RPMI7951 (cell line): ENCODE measurements around the gene MYOG. TPM values are rescaled to one million over a fixed set of nuclear protein-coding genes. Genes with fewer than 3 reads are reported as not detected.

Experiments used
- DNase-seq: peaks from one replicate; pipeline ENCODE4 v3.0.0-alpha.2; 2012; ENCODE audit warnings: low read depth
- total RNA-seq: library from RNA; depleted of rRNA; stranded (reverse); fragments of >200 nt; shearing (Covaris generic); gene quantifications from 2 replicates; pipeline ENCODE4 v1.2.3, GENCODE V29; 2014

Gene MYOG
- total RNA-seq, 1 experiment from 2014 or later: not detected

DNA sequence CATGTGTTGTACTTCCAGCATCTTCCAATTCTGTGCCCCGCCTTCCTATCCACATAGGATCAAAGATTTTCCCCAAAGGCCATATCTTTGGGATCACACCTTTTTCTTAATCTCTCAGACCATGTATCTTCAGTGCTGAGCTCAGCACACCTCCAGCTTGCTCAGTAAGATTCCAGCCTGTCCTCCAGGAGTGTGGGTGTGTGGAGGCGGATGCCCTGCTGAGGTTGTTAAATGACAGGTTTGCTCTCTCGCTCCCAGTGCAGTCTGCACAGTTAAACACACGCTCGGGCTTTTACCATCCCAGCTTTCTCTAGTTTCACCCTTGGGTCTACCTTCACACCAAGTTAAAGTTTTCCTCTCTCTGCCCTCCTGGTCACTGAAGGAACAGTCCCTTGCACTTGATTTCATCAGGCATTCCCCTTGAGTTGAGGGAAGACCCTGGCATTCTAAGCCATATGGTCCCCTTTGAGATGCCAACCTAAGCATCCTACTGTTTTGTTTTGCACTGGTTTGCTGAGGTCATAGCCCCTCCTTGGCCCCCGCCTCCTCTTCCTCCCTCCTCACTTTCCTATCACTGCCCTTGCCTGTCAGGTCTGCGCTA, 13.7 kb downstream of the MYOG start:
- DNase-seq: no peak

DNA sequence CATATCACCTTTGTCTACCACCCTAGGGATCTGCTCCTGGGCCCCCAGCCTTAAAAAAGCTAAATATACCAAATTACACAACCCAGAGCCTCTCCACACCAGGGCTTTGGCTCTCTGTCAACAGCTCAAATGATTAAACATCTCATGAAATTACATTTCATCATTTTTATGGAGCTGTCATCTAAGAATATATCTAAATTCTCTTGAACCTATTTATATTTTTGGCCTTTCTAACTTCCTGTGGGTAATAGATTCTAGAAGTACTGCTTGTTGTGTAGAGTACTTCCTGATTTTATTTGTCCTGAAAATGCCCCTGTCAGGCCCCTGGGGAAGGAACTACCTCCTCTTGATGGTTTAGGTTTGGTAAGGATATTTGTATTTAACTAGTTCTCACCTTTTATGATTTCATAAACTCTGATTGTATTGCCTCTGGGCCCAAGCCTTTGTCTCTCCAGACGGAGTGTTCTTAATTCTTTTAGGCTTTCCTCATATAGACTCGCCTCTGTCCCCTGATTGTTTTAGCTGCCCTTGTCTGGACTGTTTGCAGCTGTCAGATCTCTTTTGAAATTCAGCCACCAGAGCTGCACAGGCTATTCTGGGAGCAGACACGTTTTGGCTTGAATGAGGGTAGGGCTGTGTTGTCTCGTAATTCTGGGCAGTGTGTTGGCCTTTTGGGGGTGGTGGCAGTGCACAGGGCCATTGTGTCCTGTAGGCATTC, 16.6 kb downstream of the MYOG start:
- no peak for DNase-seq

DNA sequence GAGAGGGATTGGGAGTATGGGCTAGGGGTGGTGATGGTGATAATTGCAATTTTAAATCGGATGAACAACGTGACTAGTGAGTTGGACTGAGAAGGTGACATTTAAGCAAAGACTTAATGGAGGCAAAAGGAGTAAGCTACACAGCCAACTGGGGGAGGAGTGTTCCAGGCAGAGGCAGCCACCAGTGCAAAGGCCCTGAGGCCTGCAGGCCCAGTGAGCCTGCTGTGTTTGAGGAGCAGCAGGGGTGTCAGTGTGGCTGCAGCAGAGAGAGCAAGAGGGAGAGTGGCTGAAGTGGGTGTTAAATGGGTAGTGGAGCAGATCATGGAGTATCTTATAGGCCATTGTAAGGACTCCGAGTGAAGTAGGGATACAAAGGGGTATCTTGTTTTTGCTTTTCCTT, 18.8 kb downstream of the MYOG start:
- DNase-seq: no peak

DNA sequence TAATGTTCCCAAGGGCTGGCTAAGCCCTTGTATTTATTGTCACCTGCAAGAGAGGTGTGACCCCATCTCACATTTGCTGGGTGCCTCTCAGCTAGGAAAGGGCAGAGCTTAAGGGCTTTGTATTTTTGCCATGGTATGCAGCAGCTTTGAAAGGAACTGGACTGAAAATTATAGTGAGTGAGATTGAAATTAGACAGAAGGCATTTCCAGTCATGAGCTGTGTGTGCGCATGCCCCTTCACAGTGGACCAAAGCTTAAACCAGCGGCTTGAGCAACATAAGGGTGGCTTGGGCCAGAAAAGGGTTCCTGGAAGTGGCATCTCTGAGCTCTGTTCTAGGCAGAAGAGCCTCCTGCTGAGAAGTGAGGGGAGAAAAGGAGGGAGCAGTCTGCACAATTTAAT, 19.8 kb downstream of the MYOG start:
- no peak for DNase-seq

DNA sequence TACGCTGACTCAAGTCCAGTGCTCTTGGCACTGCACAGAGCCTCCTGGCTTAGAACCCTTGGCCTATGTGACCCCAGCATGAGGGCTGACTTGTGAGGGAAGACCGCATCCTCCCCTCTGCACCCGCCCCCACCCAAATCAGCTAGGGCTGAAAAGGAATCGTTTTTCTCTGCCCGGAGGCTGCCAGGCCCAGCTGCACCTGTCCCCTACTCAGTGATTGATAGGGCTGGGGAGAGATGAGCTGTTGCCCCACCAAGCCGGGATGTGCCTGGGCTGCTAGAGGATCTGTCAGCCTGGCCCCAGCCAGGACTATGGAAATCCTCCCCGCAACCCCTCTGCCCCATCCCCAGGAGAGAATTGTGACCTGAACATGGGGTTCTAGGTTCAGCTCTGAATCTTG, 20.6 kb downstream of the MYOG start:
- no peak for DNase-seq

DNA sequence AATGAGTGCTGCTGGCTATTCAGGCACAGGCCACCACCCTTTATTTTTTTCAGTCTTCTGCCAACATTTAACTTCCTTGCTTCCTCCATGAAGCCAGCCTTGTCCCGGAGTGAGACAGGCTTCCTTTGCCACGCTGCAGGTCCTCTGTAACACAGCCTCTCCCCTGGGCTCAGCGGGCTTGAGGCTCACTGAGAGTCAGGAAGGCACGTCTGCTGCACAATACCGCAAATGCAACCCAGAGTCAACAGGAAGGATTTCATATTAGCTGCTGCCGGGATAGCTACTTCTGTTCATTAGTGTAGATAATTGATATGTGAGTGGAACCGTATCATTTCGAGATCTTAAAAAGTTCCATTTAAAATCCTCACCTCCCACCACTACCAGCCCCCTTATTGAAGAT, 22.5 kb downstream of the MYOG start:
- no peak for DNase-seq

DNA sequence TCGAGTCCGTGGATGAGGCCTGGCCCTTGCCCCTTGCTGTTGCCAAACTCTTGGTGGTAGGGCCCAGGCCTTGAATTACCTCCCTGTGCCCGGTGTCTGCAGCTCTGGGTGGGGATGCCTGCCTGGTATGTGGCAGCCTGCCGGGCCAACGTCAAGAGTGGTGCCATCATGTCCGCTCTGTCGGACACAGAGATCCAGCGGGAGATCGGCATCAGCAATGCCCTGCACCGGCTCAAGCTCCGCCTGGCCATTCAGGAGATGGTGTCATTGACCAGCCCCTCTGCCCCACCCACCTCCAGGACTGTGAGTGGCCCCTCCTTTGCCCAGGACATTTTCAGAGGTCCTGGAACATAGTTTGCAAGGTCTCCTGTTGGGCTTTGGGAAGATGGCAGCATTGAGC, 25.7 kb downstream of the MYOG start:
- no peak for DNase-seq

DNA sequence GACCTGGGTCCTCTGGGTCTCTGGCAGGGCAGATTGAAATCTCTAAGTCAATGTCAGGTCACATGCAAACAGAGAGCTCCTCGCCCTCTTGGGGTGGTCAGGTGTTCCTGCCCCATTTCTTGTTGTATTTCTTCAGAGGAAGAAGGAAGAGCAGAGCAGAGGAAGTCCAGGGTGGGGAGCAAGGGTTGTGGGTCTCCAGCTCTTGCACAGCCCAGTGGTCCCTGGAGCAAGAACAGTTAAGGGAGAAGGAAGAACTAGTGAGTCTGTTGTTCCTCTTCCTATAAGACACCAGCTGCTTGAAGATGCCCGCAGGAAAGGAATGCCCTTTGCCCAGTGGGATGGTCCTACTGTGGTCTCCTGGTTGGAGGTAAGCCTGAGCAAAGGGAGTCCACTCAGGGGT, 26.3 kb downstream of the MYOG start:
- DNase-seq: no peak

DNA sequence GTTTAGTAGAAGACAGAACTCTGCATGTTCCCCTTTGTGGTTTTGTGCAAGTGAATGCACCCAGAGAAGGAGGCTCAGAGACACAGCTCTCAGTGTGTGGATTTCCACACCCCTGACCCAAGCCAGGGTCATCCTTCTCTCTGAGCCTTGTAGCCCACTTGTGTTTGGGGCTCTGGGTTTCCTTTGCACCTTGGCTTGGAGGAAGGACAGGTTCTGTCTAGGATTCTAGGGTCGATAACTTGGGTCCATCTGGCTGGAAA, 27.2 kb downstream of the MYOG start:
- no peak for DNase-seq

DNA sequence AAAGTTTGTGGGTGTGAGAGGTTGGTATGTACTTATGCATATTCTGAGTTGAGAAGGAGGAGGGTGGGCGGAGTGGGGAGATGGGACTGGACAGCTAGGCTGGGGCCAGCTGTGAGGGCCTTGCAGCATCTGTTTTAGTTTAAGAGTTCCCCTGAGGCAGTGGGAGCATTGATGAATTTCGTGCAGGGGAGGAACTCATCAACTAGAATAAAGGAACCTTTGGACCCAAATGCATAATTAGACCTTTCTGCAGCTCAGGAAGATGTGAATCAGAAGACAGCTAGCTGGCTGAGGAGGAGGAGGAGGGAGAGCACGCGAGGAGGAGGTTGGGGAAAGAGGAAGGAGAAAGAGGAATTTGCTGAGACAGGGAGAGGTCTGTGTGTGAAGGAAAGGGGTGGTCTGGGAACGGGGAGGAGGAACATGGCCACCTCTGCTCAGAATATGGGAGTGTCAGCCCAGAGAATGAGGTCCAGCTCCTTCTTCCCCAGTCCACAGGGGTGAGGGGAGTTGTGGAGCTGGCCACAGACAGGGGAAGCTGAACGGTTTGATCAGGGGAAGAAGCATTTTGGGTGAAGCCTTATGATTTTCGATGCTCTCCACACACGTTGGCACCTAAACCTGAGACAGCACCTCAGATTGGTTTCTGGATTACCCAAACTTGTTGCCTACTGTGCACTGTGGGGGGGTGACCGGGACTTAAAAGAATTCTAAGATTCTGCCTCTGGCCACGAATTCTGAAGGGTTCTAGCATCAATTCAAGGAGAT, 27.7 kb downstream of the MYOG start:
- peak; percentile 91 for DNase-seq

DNA sequence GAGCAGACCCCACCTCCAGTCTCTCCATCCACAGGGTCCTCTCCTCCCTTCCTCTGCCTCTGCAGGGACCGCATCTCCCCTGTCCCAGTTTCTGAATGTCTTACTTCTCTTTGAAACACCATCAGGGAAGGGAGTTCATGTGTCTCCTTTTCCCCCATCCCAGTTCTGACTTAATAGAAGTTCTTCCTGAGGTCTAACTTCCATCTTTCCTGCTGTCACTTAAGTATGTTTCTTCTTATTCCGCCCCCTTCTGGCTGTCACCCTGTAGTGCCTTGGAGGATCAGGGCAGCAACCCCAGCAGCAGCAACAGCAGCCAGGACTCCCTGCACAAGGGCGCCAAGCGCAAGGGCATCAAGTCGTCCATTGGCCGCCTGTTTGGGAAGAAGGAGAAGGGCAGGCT, 29.3 kb downstream of the MYOG start:
- no peak for DNase-seq

DNA sequence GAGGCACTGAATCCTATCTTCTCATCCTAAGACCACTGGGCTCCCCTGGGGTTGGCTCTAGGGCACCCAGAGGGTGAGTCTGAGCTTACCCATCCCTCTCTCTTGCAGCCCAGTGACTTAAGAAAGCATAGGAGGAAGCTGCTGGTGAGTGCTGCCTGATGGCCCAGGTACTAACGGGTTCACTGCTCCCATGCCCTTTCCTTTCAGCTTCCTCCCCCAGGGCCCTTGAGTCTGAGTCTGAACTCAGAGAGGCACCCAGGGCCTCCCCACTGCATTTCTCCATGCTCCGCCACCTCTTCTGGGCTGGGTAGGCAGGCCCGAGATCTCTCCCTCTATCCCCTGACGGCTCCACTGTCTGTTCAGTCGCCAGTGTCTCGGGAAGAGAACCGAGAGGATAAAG, 29.8 kb downstream of the MYOG start:
- DNase-seq: no peak

DNA sequence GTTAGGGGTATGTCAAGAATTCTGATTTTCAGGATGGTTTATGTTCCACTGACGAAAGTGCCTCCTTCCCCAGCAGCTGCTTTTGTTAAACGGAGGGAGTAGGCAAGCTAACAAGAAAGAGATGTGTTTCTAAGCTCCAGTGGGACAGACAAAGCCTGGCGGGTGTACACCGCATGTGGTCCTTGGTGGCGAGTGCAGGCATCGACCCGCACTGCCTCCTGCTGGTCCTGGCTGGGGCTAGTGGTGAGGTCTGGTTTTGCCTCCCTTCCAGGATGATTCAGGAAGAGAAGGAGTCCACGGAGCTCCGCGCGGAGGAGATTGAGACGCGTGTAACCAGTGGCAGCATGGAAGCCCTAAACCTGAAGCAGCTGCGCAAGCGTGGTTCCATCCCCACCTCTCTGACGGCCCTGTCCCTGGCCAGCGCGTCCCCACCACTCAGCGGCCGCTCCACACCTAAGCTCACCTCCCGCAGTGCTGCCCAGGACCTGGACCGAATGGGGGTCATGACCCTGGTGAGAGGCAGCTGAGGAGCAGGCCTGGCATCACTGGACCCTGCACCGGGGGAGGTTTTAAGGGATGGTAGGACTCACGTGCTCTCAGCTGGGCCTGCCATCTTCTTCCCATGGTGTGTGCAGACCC, 30.5 kb downstream of the MYOG start:
- DNase-seq: no peak

DNA sequence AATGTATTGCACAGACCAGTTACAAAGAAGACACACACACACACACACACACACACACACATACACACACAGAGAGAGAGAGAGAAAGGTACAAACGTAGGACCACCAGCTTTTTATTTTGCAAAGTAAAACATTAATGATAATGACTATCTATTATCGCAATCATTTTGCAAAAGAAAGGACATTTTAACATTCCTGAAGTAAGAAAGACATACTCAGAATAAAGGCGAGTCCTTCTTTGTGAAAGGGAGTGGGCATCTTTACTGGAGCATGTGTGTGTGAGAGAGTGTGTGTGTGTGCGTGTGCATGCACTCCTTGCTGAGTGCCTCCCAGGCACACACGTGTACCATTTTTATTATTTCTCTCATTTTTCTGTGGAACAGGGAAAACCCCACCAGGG, 31.2 kb downstream of the MYOG start:
- DNase-seq: no peak

DNA sequence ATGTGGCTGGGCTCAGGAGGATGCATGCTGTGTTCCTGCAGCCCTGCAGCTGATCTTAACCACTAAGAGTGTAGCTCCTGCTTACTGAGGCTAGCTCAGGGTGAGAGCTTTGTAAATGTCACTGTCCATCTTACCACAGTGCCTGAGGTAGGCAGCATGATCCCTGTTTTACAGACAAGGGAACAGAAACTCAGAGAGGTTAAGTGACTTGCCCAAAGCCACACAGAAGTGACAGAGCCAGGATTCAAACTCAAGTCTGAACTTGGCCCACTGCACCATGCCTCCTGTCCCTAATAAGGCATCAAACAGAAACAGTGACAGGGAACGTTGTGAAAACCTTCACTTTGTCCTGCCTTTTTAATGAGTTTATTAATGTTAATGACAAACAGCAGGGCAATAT, 31.6 kb downstream of the MYOG start:
- DNase-seq: no peak

DNA sequence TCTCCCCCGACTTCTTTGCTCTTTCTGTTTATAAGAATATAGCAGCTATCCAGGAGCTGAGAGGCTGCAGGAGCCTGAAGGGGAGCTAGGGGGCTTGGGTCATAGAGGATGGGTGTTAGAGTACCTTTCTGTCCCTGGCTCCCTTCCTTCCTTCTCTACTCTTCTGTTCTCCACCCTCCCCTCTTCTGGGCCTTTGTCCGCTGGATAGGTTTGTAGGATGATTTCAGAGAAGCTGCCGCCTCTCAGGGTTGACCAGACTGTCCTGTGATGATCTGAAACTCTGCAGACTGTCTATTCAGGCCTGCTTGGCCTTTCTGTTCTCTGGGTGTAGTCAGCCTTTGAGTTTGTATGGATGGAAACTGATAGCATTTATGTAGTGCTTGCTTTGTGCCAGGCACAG, 33.2 kb downstream of the MYOG start:
- no peak for DNase-seq

DNA sequence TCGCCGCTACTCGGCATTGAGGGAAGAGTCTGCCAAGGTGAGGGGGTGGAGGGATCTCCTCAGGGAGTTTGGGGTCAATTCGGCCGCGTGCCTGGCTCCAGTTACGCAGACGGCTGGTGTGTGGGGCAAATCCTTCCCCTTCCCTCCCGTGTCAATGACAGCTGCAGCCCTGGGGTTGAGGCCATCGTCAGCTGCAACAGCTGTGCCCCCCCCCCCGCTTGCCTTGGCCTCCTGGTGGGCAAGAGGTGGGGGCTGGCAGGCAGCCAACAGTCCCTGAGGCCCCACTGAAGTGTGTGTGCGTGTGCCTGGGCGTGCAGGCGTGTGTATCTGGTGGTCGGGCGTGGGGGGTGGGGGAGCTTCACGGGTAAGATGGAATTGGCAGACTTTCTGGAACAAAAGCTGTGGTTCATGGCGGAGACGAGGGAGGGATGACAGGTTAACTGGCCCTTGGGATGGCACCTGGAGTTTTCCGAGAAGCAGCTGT, 33.9 kb downstream of the MYOG start:
- DNase-seq: no peak

DNA sequence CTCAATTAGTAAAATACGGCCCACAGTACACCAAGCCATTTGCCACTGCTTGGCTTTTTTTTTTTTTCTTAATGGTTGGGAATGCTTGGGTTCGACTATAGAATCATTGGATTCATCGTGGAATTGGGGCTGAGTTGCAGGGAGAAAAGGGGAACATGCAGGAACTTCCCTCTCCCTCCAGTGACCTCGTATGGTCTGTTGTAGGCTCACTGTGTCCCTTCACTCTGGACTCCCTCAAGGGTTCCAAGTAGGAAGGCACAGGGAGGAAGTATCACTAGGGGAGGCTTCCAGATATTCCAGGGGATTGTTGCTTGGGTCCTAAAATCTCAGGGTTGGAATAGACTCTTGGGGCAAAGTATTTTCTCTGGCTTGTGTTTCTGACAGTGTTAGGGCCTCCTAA, 35.0 kb downstream of the MYOG start:
- DNase-seq: no peak

DNA sequence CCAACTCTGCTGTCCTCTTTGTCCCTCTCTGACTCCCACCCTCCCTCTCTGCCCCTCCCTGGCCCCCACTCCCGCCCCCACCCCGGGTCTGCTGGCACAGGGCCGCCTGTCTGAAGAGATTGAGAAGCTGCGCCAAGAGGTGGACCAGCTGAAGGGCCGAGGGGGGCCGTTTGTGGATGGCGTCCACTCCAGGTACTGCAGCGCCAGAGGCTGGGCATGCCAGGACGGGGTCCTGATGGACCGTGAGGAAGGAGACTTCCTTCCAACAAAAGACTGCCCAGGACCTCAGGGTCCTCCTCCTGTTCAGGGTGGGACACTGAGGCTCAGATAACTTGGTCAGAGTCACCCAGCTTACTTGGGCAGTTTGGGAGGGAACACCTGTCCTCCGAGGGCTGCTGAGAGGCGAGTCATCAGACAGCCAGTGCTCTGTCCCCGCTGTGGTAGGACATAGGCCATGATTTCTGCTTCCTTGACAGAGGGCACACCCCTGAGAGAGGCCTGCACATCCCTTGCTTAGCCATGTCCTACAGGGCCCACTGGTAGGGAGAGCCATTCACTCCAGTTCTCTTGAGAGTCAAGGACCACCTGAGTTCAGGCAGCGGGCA, 36.1 kb downstream of the MYOG start:
- no peak for DNase-seq

DNA sequence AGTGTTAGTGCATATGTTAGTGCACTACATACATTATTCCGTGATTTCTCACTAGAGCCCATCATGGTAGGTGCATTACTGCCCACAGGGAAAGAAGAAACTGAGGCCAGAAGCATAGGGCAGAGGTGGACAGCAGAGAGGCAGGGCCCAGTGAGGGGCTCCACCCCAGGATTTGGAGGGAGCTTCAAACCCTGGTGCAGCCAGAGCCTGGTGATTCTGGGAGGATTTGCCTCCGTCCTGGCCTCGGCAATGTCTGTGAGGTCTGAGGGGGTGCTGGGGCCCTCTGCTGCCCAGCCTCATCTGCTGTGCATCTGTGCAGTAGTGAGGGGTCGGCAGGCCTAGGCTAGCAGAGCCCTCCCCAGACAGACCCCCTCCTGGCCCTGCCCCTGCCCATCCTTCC, 36.7 kb downstream of the MYOG start:
- DNase-seq: no peak

DNA sequence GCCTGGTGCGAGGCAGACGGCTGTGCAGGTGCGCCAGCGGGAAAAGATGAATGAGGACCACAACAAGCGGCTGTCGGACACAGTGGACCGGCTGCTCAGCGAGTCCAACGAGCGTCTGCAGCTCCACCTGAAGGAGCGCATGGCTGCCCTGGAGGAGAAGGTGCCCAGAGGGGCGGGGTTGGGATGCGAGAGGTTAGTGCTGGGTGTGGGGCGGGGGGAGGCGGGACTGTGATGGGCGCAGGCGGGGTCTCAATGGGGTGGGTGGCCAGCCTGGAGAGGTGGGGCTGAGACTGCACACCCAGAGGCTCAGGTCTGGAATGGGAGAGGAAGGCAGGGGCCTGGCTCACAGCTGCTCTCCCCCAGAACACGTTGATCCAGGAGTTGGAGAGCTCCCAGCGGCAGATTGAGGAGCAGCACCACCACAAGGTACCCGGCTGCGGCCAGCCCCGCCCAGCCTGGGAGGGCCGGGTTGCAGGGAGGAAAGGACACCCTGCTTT, 37.2 kb downstream of the MYOG start:
- no peak for DNase-seq

DNA sequence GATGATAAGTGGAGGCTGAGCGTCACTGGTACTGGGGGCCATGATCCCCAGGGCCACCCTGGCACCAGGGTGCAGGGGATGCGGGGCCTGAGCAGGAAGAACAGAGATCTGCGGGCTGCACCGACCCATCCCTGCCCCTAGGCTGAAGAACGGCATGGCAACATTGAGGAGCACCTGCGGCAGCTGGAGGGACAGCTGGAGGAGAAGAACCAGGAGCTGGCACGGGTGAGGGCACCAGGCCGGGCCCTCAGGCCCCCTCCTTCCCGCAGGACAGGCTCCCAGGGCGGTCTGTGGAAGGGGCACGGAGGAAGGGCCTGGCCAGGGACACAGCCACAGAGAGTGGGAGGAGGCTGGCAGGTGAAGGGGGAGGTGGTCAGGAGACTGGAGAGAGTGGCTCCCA, 37.7 kb downstream of the MYOG start:
- DNase-seq: no peak
